ENCODE measurements around the gene OR13G1.

GRCh38 chr1:247647864-247648263, 31.7 kb downstream of the OR13G1 start:
- no peak for TF ChIP-seq CTCF (IDR thresholded peaks at IDR 0.05; ENCODE audit: insufficient read depth, low read length, poor library complexity, severe bottlenecking)
- no peak for TF ChIP-seq EZH2phosphoT487 (conservative IDR thresholded peaks at IDR 0.05; ENCODE audit: low read length)
